Measurements from ENCODE around the gene ELK4.

DNA sequence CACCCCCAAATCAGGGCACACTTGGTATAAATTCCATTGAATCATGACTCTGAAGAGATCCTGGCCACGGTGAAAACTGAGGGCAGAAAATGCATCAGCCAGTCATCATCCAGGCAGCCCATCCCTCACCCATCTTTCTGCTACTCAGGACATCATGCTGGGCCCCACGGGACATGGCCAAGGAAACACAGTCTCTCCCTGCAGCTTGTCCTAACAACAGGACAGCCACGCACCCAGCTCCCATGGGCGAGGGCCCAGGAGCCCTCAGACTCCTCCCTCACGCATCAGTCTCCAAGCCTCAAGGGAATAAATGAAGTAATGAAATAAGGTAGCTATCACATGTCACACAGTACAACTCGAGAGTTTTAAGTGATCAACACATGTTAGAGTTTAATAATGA, 37.8 kb downstream of the ELK4 start:
- TF ChIP-seq, protein P1, sequence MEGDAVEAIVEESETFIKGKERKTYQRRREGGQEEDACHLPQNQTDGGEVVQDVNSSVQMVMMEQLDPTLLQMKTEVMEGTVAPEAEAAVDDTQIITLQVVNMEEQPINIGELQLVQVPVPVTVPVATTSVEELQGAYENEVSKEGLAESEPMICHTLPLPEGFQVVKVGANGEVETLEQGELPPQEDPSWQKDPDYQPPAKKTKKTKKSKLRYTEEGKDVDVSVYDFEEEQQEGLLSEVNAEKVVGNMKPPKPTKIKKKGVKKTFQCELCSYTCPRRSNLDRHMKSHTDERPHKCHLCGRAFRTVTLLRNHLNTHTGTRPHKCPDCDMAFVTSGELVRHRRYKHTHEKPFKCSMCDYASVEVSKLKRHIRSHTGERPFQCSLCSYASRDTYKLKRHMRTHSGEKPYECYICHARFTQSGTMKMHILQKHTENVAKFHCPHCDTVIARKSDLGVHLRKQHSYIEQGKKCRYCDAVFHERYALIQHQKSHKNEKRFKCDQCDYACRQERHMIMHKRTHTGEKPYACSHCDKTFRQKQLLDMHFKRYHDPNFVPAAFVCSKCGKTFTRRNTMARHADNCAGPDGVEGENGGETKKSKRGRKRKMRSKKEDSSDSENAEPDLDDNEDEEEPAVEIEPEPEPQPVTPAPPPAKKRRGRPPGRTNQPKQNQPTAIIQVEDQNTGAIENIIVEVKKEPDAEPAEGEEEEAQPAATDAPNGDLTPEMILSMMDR (IDR thresholded peaks at IDR 0.05; ENCODE audit: extremely low read depth in 1 of 2, insufficient read depth in 1 of 2, low read depth in 1 of 2, low read length in 2 of 2), result no peak
- TF ChIP-seq POLR2AphosphoS5 (IDR thresholded peaks at IDR 0.05; ENCODE audit: insufficient read depth, low read depth, low read length), result no peak
- TF ChIP-seq EZH2 (IDR thresholded peaks at IDR 0.05; ENCODE audit: borderline replicate concordance, low read depth, low read length, severe bottlenecking), result no peak
- no peak for TF ChIP-seq POLR2A (IDR thresholded peaks at IDR 0.05; ENCODE audit: low read depth, low read length)
- no peak for TF ChIP-seq FOS (IDR thresholded peaks at IDR 0.05; ENCODE audit: borderline replicate concordance, insufficient read depth, low read length)
- no peak for TF ChIP-seq JUN (IDR thresholded peaks at IDR 0.05; ENCODE audit: borderline replicate concordance, insufficient read depth, insufficient read length, low read depth)
- TF ChIP-seq, protein P2, sequence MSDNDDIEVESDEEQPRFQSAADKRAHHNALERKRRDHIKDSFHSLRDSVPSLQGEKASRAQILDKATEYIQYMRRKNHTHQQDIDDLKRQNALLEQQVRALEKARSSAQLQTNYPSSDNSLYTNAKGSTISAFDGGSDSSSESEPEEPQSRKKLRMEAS (IDR thresholded peaks at IDR 0.05; ENCODE audit: insufficient read depth, insufficient read length), result no peak
